ENCODE data around the gene DPY19L1.
"Not testable (repeated sequence)": the region's sequence is repeated elsewhere in the genome, so short reads cannot be mapped to it uniquely, and the experiment has no call there.

DPY19L1 gene

GRCh38 chr7:35032166-35032565 is 5.1 kb downstream of the DPY19L1 start:
- DNase-seq (ENCODE audit: low spot score) = no peak

GRCh38 chr7:35030848-35031247 is 6.4 kb downstream of the DPY19L1 start:
- no peak for DNase-seq (ENCODE audit: low spot score)

- DNase-seq (ENCODE audit: low spot score) = no peak
These were observed 8.0 kb downstream of the DPY19L1 start for GRCh38 chr7:35029311-35029710.

- no peak for DNase-seq (ENCODE audit: low spot score)
These were observed 11.1 kb downstream of the DPY19L1 start for GRCh38 chr7:35026150-35026549.

- DNase-seq (ENCODE audit: low spot score) = no peak
These were observed 11.9 kb downstream of the DPY19L1 start for GRCh38 chr7:35025369-35025870.

- no peak for DNase-seq (ENCODE audit: low spot score)
These were observed 13.0 kb downstream of the DPY19L1 start for GRCh38 chr7:35024298-35024697.

GRCh38 chr7:35022725-35023124 is 14.6 kb downstream of the DPY19L1 start:
- no peak for DNase-seq (ENCODE audit: low spot score)

GRCh38 chr7:35021445-35021844 is 15.8 kb downstream of the DPY19L1 start:
- no peak for DNase-seq (ENCODE audit: low spot score)

- DNase-seq (ENCODE audit: low spot score) = no peak
These were observed 17.5 kb downstream of the DPY19L1 start for GRCh38 chr7:35019801-35020200.

- DNase-seq (ENCODE audit: low spot score) = no peak
These were observed 18.0 kb downstream of the DPY19L1 start for GRCh38 chr7:35019179-35019729.

- no peak for DNase-seq (ENCODE audit: low spot score)
These were observed 21.9 kb downstream of the DPY19L1 start for GRCh38 chr7:35015346-35015859.

GRCh38 chr7:35012160-35012559 is 25.1 kb downstream of the DPY19L1 start:
- DNase-seq (ENCODE audit: low spot score) = no peak

- no peak for DNase-seq (ENCODE audit: low spot score)
These were observed 26.2 kb downstream of the DPY19L1 start for GRCh38 chr7:35011085-35011484.

- DNase-seq (ENCODE audit: low spot score) = no peak
These were observed 29.5 kb downstream of the DPY19L1 start for GRCh38 chr7:35007768-35008167.

- peak; percentile 2 for DNase-seq (ENCODE audit: low spot score)
These were observed 32.7 kb downstream of the DPY19L1 start for GRCh38 chr7:35004531-35005095.

GRCh38 chr7:35003679-35004303 is 33.5 kb downstream of the DPY19L1 start:
- peak; percentile 24 for DNase-seq (ENCODE audit: low spot score)

- DNase-seq (ENCODE audit: low spot score) = peak; percentile 41
These were observed 34.1 kb downstream of the DPY19L1 start for GRCh38 chr7:35003177-35003650.

GRCh38 chr7:34998335-34998734 is 39.0 kb downstream of the DPY19L1 start:
- not testable (repeated sequence) for DNase-seq (ENCODE audit: low spot score)

GRCh38 chr7:34996423-34997090 is 40.7 kb downstream of the DPY19L1 start:
- DNase-seq (ENCODE audit: low spot score) = not testable (repeated sequence)

- no peak for DNase-seq (ENCODE audit: low spot score)
These were observed 41.5 kb downstream of the DPY19L1 start for GRCh38 chr7:34995757-34996156.

- DNase-seq (ENCODE audit: low spot score) = peak; percentile 2
These were observed 45.1 kb downstream of the DPY19L1 start for GRCh38 chr7:34991938-34992840.

All from AG08395 (cell line).